Measurements from ENCODE around the gene EPHA1.

The EPHA1 gene

DNA sequence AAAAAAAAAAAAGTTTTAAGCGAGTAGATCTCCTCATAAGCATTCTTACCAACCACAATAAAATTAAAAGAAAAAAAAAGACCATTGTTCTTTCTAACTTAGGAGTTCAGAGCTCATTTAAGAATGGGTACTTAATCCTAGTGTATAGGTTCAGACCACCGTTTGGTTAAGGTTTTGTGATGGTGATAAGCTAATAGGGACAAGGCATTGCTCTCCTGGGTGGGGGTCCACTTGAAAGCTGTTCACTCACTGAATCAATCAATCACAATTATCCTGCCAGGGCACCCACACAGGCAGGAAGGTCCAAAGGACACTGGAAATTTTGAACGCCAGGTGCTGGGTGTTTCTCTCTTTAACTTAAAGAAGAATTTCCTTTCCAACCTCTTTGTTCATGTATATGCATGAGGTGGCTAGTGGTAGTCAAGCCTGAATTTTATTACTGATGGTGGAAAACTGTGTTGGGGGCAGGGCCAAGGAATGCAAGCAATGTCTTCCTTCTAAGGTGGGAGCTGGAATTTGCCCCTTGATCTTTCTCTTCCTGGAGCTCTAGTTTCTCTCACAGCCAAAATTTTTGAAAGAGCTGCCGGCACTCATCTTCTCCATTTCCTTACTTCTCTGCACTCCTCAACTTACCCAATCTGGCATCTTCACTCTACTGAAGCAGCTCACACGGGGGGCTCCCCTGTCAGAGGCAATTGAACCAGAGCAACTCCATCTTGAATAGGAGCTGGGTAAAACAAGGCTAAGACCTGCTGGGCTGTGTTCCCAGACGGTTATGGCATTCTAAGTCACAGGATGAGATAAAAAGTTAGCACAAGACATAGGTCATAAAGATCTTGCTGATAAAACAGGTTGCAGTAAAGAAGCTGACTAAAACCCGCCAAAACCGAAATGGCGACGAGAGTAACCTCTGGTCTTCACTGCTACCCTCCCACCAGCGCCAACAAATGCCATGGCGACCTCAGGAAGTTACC, 38.7 kb downstream of the EPHA1 start:
- no peak for DNase-seq

DNA sequence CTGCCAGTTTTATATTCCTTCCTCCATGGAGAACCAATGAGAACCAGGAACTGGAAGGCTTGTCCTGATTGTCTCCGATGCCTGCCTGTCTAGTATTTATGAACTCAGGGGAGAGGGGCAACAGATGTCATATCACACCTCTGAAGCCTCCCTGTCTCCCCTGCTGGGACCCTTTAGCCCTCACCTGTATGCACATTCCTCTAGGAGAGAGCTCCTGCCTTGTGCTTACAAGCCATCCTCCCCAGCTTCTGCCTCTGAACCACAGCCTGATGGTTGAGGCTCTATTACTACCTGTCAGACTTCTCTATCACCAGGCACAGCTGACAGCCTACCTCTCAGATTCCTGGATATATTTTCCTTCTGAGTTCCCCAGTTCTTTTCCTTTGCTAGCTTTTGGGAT, 40.3 kb downstream of the EPHA1 start:
- no peak for DNase-seq

DNA sequence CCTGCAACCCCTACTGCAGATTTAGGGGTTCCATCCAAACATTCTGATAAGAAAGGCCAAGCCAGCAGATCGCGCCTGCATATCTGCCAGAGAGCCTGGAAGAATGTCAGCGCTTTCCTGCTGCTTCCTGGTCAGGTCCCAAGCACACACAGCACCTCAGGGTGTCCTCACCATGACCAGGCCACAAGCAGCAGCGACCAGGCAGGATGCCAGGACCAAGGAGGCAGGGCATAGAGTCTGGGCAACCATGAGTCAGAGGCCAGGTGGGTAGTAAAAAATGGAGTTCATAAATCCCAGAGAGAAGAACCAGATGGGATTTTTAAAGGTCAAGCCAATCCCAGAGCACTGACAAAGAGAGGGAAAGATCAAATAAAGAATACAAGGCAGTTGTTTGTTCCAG, 40.7 kb downstream of the EPHA1 start:
- no peak for DNase-seq

DNA sequence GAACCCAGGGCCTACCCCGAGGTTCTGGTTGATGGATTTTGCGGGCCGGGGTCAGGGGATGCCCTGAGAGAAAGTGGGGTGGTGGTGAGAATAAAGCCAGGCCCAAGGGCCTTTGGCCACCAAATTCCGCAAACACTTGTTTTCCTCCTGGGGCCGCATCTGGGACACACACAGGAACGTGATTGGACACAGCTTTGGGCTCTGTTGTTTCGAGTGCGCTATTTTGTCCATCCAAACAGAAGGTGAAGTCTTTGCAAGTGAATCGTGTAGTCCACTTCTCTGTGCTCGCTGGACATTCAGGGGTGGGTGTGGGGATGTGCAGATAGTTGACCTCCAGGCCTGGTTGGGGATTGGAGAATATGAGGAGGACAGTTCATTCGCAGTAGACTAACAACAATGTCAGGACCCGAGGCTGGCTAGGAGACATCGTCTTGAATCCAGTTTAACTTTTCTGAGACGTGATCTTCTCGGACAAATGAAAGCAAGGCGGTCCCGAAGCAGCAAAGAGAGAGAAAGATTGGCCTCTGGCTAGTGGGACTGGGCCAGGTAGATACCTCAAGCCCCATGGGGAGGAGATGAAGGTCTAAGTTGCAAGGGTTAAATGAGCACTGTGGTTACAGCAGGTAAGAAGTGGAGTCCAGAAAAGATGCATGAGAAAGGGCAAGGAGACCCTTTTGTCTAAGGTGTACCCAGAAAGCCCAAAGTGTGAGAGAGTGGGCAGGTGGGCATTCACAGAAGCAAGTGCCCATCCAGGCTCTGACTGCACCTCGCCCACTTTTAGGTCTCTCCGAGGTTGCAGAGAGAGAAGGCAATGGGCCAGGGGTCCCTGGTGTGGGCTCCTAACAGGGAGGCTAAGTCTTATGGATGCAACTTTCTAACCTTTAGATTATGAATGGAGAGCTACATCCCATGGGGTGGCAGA, 45.4 kb downstream of the EPHA1 start:
- DNase-seq = no peak

DNA sequence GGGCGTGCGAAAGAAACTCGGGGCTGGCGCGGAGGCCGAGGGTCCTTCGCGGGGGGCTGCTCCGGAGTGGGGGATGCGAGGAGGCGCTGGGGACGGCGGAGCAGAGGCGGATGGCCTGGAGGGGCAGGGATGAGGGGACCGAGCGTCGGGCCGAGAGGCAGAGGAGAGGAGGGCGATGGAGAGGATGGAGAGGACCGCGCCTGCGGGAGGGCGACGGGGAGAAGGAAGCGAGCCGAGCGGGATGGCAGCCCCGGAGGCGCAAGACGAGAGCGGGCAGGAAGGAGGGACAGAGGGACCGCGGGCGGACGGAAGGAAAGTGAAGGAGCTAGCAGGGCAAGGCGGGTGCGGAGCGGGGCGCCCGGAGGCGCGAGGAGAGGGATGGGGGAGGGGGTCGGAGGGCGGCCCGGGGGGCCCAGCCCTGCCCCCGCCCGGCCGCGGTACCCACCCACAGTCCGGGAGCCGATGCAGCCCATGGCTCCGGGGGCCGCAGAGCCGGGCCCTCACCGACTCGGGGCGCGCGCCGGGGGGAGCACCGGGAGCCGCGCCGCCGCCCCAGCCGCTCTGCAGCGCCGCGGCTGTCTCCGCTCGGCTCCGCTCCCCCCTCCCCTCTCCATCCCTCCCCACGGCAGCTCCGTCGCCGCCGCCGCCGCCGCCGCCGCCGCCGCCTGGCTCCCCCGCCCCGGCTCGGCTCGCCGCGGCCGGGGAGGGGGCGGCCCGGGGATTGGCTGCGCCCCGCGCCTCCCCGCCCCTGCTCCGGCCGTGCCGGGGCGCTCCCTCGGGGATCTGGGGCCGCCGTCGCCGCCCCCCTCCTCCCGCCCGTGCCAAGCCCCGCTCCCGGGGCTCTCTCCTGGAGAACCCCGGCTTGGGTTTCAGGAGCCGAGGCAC, 46.3 kb downstream of the EPHA1 start, which contains the start of gene FAM131B:
TSS of gene FAM131B (minus strand) at position 583 of the 885 bp plus-strand sequence. CDS start at position 473, 110 bp downstream.
- DNase-seq = no peak

DNA sequence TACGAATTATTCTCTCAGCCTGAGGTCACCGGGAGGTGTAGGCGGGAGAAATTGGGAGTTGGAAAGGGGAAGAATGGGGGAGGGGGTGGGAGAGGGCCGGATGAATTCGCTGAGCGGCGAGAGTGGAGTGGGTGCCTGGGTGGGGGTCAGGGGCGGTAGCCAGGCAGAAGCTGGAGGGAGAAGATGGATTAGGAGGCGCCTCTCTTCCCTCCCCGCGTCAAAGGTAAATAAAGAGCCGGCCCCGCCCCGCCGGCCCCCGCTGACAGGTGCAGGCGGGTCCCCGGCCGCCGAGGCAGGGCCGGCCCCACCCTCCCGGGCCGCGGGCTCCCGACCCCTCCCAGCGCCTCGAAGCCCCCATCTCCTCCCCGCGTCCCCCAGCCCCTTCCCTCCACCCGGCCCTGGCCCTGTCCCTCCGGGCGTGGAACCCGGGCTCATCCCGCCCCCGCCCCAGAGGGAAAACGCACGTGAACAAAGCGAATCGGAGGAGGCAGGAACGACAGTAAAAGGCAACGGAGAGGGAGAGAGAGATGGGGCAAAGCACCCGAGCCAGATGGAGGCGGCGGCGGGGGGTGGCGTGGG, 47.0 kb downstream of the EPHA1 start:
- DNase-seq = no peak

DNA sequence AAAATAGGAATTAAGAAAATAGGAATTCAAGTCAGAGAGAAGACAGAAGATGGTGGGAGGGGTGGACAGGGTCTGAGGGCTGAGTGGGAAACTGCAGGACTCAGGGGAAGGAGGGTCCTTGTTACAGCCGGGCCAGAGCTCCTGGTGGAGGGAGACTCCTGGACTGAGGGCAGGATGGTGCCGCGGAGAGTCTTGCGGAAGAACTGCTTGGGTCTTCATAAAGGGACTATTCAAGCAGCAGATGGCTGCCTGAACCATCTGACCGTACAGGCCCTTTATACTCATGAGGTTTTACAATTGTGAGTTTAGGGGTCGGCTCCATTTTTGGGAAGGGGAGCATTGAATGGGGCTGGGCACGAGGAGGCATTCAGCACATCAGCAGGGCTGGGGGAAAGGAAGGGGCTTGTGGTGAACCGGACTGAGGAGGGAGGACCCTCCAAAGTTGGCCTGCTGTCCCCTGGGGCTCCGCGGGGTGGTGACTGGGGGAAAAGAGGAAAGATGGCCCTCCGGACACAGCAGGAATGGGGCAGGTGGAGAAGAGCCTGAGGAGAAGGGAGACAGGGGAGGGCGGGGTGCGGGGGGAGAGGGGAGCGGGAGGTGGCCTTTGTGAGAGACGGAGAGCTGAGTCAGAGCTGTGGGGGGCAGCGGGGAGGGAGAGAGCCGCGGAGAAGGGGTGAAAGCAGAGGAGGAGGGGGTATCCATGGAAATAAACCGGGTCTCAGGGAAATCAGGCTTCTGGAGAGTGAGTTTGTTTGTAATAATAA, 47.7 kb downstream of the EPHA1 start:
- no peak for DNase-seq

DNA sequence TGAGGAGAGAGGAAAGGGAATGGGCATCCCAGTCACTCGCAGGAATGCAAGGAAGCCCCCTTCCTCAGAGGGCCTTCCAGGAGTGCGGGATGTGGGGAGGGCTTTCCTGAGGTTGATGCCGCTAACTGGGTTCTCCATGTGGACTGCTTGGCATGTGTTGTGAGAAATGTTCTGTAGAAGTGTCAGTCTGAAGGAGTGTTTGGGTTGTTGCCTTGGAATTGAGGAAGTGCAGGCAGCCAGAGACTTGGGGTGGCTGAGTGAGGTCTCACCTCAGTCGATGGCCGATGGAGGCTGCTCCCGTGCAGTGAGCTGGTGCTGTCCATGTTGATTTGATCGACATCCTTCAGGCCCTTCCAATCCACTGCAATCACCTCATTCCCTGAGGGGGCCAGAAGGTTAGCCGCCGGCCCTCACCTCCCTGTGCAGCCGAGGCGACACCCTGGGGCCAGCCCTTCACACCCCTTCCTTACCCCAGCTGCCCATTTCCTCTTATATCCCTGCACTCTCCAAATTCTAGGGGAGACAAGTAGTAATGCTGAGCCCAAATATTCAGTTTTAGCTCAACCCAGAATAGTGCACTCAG, 48.8 kb downstream of the EPHA1 start:
- no peak for DNase-seq

DNA sequence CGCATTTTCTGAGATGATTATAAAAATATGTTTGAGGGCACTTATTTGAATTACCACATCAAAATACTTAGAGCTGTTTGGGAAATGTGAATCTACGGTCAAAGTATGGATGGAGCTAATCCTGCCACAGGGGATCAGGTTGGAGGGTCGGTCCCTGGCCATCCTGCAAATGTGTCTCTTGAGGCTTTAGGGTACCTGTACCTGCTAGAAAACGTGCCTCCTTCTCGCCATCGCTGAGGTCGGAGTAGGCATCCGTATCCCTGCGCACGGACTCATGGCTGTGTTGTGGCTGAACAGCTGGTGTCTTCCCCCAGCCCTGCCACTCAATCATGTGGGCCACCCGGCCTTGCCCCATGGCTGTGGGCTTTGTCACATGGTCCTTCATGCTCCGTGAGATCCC, 50.0 kb downstream of the EPHA1 start:
- no peak for DNase-seq

DNA sequence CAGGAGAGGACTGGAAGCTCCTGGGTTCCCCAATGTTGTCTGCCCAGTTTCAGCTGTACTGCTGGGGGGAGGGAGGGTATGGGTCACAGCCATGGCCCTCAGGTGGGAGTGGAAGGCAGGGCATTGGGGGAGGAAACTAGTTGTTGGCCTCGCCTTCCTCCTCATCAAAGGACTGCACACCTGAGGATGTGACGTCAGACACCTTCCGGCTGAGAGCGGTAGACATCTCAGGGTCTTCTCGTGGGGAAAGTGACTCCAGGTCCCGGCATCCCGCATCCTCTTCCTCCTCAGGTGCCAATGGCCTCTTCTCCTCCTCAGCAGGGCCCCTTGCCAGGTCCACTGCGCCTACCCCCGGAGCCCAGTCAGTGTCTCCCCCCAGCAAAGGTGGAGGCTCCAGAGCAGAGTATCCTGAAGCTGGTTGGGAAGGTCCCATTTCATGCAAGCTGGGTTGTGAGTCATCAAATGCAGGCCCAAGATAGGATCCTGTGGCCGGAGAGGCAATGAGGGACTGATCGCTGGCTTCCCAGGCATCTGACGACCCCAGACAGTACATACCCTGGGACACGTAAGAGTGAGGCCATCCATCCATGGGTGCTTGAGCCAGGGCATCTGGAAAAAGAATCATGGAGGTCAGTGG, 52.1 kb downstream of the EPHA1 start:
- no peak for DNase-seq

DNA sequence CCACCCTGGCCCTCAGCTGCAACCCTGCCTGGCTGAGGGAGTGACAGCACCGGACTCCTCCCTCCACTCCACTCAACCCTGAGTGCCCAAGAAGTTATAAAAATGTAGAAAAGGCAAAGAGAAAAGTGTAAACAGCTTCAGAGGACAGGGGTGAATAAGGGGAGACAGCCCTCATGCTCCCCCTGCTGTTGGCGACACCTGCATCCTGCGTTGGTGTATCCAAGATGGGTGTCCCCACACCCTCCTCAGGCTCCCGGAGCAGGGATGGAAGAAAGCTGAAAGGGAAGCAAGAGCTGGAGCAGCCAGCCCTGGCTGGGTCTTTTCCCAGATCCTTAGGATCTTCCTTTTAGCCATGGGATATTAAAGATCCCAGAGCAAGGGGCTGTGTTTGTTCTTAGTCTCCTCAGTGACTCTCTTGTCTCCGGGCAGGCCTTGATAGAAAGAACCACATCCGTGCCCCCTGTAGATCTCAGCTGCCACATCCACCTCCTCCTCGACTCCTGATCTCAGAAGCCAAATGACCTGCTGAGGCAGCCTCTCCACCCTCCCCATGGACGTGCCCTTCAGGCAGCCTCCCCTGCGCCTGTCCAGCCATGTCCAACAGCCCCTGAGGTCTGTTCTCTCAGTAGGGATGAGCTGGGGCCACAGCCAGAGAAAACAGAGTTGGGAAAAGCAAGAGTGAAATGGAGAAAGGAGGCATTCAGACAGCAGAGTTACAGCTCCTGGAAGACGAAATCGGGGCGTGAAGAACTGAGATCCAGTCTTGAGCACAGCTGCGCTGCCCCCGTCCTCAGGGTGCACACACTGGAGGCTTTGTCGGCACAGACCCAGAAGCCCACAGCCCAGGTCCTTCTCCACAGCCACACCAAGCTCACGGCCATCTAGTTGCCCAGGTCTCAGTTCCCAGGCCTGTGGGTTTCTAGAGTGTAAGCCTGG, 52.9 kb downstream of the EPHA1 start:
- DNase-seq = no peak

DNA sequence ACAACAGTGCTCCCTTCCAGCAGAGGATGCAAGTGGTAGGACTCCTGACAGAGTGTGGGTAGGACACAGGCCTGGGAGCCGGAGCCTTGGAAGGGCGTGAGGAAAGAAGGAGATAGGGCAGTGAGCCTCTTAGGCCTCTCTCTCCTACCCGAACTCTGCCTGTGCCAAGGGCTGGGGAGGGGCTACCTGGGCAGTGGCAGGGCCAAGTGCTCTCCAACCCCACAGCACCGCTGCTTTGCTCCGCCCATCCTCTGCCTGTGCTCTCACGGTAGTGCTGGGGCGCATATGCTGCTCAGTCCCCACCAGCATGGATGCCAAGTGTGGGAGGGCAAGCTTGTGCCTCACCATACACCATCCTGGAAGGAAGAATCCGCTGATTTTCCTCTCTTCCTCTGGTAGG, 53.7 kb downstream of the EPHA1 start:
- DNase-seq = no peak

DNA sequence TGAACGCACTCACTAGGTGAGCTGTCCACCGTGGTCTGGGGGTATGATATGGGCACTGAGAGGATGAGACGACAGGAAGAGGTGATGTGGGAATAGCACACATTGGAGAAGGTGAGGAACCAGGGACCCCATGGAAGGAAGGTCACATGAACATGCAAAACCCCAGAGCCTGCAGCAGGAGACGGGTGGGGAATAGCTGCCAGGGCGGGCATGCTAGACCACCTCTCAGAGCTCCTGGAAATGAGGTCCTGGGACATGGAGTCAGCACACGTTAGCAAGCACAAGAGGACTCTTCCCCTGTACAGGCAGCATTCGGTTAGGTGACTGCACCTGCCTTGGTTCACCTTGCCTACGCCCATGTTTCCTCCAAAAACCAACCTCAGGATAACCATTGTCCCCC, 54.3 kb downstream of the EPHA1 start:
- no peak for DNase-seq

DNA sequence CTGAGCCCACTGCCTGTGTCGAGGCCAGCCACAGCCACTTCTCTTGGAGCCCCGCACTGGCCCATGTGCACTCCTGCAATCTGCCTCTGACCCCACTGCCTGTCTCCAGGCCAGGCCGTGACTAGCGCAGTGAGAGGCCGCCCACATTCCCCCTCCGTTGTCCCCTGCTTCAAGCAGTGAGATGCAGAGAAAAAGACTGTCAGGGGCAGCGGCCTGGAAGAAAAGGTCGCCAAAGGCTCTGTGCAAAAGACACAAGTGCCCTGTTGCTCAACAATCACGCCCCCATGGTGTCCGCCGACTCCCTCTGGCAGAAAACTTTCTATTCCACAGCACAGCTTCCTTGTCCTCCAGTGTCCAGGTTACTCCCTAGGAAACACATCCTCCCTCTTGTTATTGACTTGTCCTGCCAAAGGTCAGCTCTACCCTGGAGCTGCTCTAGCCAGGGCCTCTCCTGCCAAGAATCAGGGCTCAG, 56.1 kb downstream of the EPHA1 start:
- DNase-seq = no peak

DNA sequence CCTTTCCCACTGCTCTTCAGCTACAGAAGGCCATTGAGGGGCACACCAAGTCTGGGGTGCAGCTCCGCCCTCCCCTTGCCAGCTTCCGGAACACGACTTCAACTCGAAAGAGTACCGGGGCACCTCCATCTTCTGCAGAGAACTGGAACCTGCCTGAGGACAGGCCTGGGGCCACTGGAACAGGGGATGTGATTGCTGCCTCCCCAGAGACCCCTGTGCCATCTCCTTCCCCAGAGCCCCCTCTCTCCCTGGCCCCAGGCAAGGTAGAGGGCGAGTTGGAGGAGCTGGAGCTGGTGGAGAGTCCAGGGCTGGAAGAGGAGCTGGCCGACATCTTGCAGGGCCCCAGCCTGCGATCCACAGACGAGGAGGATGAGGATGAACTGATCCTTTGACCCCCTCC, 57.1 kb downstream of the EPHA1 start:
- no peak for DNase-seq

DNA sequence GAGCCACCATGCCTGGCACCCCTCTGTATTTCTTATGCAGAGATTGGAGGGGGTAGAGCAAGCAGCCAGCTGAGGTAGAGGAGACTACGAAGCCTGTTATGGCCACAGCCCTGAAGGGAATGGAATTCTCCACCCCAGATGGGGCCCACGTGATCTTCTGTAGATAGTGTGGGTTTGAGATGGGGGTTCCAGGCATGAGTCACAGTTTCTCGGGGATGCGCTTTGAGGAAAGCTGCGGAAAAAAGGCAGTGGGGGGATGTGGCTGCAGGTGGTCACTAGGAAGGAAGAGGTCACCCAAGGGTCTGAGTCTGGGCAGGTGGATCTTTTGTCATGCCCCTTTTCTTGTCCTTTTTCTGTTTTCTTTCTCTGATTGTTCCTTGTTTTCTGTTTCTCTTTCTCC, 57.6 kb downstream of the EPHA1 start:
- DNase-seq = no peak

DNA sequence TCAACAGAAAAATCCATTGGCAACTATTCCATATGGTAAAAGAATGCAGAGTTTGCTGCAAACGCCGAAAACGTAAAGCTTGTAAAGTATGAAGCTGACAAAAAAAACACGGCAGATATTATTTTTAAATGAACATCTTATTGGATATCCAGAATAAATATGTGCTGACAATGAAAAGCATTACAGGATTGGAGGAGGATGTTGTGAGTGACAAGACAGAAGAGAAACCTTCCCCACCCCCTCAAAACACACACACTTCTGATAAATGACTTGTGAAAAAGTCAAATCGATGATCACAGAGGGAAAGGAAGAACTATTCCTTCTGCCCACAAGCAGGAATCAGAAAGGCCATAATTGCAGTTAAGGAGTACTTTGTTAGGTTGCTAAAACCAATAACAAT, 60.7 kb downstream of the EPHA1 start:
- DNase-seq = no peak

DNA sequence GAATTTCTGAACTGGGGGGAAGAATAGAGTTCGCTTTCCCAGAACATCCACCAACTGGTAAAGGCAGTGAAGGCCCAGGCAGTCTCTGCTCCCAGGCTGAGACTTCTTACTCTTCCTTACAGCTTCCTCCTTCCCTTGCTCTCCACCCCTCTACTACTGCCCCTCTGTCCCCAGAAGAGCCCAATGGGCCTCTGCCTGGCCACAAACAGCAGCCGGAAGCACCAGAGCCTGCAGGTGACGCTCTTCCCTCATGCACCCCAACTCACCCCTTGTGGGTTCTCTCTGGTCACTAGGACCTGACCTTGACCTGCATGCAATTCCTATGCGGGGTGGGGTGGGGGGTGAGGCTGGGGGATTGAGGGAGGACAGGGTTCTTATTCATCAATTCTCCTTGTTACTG, 62.6 kb downstream of the EPHA1 start:
- DNase-seq = no peak

DNA sequence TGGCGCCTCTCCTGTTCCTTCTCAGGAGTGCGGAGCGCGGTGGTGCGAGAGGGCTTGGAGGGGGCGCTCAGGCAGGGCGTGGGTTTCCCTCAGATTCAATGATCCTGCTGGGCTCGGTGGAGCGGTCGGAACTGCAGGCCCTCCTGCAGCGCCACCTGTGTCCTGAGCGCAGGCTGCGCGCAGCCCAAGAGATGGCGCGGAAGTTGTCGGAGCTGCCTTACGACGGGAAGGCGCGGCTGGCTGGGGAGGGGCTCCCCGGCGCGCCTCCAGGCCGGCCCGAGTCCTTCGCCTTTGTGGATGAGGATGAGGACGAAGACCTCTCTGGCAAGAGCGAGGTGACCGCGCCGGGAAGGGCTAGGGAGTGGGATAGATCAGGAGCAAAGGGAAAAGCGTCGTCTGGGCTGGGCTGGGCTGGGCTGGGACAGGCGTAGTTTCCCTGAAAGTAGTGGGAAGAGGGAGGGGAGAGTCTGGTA, 63.2 kb downstream of the EPHA1 start:
- no peak for DNase-seq

Measured in NCI-H1436 treated with DMSO at 0.1 percent for 48 hours (cell line).